C4-2B (cell line): ENCODE results near the gene TGFA.

Source experiments
- H3K27ac ChIP-seq: fragments of 450-650 bp; 2 replicates; pipeline ENCODE4 v1.5.1; 2017
- CTCF ChIP-seq: fragments of 450-650 bp; conservative IDR thresholded peaks from 2 replicates; pipeline ENCODE4 v1.5.1; 2017; ENCODE audit warnings: mild to moderate bottlenecking
- ZFX ChIP-seq: fragments of 450-650 bp; IDR thresholded peaks from 2 replicates; pipeline ENCODE4 v1.6.1; 2017

TGFA gene

GRCh38 chr2:70531419-70532086 is 22.1 kb downstream of the TGFA start:
- TF ChIP-seq ZFX = no peak
- TF ChIP-seq CTCF = no peak
- no peak overlapping the region for H3K27ac ChIP-seq

GRCh38 chr2:70529610-70530009 is 24.0 kb downstream of the TGFA start:
- no peak for TF ChIP-seq ZFX
- no peak for TF ChIP-seq CTCF
- H3K27ac ChIP-seq = no peak overlapping the region

- no peak overlapping the region for H3K27ac ChIP-seq
- no peak for TF ChIP-seq ZFX
- TF ChIP-seq CTCF = no peak
These were observed 24.7 kb downstream of the TGFA start for GRCh38 chr2:70528929-70529328.

- TF ChIP-seq ZFX = no peak
- TF ChIP-seq CTCF = no peak
These were observed 25.4 kb downstream of the TGFA start for GRCh38 chr2:70528276-70528675.

GRCh38 chr2:70527447-70528080 is 26.1 kb downstream of the TGFA start:
- H3K27ac ChIP-seq = no peak overlapping the region
- no peak for TF ChIP-seq ZFX
- TF ChIP-seq CTCF = no peak

More at GRCh38 chr2:70528276-70528675, 25.4 kb downstream of the TGFA start:
- no peak overlapping the region for H3K27ac ChIP-seq

- no peak for TF ChIP-seq CTCF
- no peak for TF ChIP-seq ZFX
- H3K27ac ChIP-seq = no peak overlapping the region
These were observed 27.5 kb downstream of the TGFA start for GRCh38 chr2:70526126-70526525.

GRCh38 chr2:70525032-70525431 is 28.6 kb downstream of the TGFA start:
- H3K27ac ChIP-seq = peak overlapping the region; percentile 62
- TF ChIP-seq ZFX (no peak), CTCF (no peak)
